GM18526 (cell line): ENCODE data around the gene EFNA2.

Experiments used
- POLR2A ChIP-seq: IDR thresholded peaks from 3 replicates; pipeline ENCODE4 v1.6.1; 2011; ENCODE audit not compliant: insufficient read length; ENCODE audit errors: extremely low read depth

The EFNA2 gene

DNA sequence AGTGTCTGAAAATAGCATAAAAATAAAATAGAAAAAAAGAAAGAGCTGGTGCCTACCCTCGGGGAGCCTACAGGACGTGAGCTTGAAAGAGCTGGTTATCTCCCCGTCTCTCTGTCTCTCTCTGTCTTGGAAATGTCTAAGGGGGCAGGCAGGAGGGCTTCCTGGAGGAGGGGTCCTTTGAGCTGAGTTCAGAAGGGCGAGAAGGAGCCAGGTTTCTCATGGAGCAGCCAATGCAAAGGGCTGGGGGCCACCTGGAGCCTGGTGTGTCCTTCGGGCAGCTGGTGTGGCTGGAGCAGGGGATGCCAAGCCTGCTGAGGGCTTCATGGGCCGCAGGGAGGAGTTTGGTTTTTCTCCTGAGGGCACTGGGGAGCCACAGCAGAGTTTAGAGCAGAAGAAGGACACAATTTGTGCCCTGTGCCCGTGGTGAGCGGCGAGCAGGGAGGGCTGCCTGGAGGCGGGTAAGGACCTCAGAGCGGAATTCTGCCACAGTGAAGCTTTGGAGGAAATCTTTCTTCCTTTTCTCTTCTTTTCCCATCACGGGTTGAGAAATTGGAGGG, 38.7 kb downstream of the EFNA2 start:
- TF ChIP-seq POLR2A, result no peak

DNA sequence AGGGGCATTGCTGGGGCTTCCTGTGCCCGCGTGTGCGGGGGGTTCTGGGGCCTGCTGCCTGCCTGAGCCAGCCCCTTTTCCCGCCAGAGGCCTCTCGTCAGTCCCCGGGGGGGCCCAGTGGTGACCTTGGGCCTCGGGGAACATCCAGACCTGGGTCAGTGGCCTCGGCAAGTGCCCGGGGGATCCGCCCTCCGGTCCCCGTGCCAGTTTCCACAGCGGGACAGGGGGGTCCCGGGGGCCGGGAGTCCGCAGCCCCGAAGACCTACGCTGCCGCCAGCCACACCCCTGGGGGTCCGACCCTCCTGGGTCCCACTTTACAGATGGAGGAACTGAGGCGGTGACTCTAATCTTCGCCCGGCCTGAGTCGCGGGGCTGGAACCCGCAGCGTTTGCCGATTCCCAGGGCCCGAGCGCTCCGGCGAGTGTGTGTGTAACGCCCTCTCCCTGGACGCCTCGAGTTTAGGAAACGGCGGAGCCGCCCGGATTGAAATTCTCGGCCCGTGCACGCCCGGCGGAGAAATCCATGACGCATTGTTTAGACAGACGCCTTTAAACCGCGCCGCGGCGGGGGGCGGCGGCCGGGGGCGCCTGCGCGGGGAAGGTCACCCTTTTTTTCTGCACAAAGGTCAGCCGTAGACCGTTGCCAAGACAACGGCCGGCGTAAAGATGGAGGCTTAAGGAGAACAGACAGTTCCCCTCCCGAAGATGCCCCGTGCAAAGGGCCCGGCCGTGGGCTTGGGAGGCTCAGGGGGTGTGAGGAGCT, 39.3 kb downstream of the EFNA2 start:
- no peak for TF ChIP-seq POLR2A

DNA sequence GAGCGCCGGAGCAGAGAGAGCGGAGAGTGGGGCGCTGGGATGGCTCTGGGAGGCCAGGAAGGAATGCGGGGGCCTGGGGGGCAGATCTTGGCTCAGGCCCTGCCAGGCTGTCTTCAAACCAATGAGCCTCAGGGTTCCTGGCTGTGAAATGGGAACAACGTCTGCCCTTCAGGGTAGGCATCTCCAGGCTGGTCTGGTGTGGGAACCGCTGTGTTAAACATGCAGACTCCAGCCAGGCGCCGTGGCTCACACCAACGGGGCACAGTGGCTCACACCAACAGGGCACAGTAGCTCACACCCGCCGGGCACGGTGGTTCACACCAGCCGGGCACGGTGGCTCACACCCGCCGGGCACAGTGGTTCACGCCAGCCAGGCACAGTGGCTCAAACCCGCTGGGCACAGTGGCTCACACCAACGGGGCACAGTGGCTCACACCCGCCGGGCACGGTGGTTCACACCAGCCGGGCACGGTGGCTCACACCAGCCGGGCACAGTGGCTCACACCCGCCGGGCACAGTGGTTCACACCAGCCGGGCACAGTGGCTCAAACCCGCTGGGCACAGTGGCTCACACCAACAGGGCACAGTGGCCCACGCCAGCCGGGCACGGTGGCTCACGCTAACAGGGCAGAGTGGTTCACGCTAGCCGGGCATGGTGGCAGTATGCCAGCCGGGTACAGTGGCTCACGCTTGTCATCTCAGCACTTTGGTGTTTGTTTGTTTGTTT, 40.1 kb downstream of the EFNA2 start:
- TF ChIP-seq POLR2A, result no peak

DNA sequence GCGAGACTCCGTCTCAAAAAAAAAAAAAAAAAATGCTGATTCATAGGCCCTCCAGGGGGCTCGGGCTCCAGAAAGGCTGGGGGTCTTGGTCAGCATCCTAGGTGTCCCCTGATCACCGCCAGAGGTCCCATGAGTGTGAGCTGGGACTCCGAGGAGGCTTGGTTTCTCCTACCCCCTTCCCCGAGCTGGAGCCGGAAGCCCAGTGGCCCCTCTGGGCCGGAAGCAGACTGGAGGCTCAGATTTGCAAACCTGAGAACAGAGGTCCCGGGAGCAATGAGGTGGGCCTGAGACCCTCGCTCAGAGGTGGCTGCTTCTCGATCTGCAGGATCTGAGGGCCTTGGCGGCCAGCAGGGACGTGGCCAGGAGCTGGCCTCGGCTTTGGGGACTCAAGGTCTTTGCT, 41.5 kb downstream of the EFNA2 start:
- no peak for TF ChIP-seq POLR2A

DNA sequence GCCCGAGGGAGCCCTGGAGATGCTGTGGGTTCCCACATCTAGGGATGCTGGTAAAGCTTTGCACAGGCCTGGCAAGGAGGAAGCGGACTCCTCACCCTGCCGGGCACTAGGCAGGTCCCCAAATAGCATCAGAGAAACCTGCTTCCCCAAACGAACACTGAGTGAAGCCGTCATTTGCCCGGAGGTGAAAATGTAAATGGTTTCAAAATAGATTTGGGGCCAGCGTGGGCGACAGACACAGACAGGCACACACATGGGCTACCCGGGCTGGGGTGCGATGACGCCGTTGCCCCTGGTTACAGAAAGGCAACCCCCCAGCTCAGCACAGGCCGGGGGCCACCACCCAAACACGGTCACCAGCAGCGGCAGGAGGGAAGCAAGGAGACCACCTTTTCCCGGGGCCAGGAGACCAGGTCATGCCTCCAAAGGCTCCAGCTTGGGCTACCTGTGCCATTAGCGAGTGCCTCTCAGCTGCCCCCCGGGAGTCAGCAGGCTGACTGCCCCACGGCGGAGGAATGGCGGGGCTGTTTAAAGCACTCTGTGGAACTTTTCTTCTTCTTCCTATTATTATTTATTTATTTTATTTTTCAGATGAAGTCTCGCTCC, 50.5 kb downstream of the EFNA2 start:
- TF ChIP-seq POLR2A, result no peak

DNA sequence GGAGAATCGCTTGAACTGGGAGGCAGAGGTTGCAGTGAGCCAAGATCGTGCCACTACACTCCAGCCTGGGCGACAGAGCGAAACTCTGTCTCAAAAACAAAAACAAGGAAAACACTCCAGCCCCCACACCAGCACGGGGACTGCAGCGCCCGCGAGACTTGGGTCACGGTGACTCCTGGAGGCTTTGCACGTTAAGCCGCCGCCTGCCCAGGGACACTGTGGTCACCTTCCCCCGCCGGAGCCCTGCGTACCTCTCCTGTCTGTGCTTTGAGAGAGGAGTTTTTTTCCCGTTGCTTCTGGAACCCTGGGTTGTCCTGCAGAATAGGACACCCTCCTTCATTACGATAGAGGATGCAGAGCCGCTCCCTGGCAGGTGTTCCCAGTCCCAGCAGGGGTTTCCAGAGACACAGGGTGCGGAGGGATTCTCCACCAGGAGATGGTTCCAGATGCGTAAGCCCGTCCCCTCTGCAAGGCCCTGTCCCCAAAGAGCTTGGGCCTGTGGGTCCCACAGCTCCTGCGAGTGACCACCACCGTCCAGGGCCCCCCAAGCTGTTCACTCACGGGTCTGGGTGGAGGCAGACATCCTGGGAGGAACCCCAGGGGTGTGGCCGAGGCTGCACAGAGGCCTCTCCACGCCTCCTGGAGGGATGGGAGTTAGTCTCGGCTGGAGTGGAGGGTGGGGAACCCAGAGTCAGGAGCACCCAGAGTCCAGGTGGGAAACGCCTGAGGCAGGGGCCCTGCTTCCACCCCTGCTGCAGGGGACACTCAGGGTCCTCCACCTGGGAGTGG, 55.2 kb downstream of the EFNA2 start:
- no peak for TF ChIP-seq POLR2A

DNA sequence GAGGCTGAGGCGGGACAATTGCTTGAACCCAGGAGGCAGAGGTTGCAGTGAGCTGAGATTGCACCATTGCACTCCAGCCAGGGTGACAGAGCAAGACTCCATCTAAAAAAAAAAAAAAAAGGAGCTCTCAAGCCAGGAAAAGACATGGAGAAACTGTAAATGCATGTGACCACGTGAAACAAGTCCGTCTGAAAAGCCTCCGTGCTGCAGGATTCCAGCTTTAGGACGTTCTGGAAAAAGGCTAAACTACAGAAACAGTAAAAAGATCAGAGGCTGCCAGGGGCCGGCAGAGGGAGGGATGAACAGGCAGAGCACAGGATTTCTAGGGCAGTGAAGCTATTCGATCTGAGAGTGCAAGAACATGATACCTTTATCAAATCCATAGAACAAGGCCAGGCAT, 57.4 kb downstream of the EFNA2 start:
- no peak for TF ChIP-seq POLR2A

DNA sequence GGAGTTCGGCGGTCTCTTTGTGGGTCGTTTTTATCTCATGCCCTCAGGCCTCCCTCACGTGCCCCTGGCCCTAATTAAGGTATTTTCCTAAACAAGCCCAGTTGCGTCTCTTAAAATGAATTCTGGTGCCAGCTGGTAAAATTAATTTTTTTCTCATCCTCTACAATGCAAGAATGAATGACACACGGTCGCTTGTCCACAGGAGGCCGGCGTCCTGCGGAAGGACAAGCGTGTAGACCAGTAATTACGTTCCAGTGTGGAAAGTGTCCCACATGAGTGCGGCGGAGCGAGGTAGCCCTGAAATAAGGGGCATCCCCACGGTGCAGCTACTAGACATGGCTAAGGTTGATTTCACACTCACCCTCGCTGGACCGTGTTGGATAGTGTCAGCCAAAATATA, 63.5 kb downstream of the EFNA2 start:
- TF ChIP-seq POLR2A, result no peak

DNA sequence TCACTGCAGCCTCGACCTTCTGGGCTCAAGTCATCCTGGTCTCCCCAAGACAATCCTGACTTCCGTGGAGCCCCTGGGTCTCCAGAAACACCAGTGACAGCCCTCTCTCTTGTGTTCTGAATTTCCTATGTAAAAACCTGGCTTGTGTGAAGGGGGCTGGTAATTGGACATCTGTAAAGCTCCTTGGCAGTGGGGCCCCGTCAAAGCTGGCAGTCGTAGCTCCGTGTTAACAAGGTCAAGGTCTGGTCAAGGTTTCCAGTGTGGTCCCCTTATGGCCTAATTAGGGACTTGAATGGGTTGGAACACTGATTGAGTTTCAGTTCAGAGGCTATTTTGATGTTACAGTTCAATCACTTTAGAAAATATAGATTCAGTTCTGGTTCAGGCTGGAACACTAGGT, 65.2 kb downstream of the EFNA2 start:
- no peak for TF ChIP-seq POLR2A
